ENCODE results near the gene CRHR1. TPM values are rescaled to one million over a fixed set of nuclear protein-coding genes. Genes with fewer than 3 reads are reported as not detected.

CRHR1 gene
- total RNA-seq, 1 experiment from 2014 or later: 0.15 TPM

DNA sequence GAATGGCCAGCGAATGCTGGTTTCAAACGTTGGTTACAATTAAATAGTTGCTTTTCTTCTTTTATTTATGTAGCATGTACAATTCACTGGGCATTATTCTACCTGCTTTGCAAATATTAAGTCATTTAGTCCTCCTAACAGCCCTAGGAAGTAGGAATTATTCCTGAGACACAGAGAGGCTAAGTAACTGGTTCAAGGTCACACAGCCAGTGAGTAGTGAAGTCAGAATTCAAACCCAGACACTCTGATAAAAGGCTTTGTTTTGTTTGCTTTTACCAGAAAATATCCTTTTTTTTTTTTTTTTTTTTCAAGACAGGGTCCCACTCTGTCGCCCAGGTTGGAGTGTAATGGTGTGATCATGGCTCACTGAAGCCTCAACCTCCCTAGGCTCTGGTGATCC, 2.2 kb downstream of the CRHR1 start:
- DNase-seq (ENCODE audit: low read depth, low spot score) (no peak), ATAC-seq (no peak)
- POLR2A ChIA-PET: no interaction called here
- Histone ChIP-seq H3K27me3 (ENCODE audit: control insufficient read depth, insufficient read depth, low read length) (no peaks in the 10 kb centered on the region; the same call in 1 of the 2 replicates), H3K36me3 (ENCODE audit: control insufficient read depth, insufficient read depth, low read length) (no peaks in the 10 kb centered on the region), H3K4me3 (ENCODE audit: low read depth in 2 of 2, low read length in 2 of 2) (no peak overlapping the region), H3K4me1 (ENCODE audit: control insufficient read depth, insufficient read depth, low read length) (no peaks in the 10 kb centered on the region), H3K9me3 (ENCODE audit: control insufficient read depth, insufficient read depth, low read depth, low read length) (no peaks in the 10 kb centered on the region), H3K27ac (ENCODE audit: low read length) (no peak overlapping the region)
- CTCF ChIA-PET: no interaction called here
- intact Hi-C loops (cut with micrococcal nuclease; ENCODE audit: unreplicated experiment): no loop called here
- TF ChIP-seq, protein P1, sequence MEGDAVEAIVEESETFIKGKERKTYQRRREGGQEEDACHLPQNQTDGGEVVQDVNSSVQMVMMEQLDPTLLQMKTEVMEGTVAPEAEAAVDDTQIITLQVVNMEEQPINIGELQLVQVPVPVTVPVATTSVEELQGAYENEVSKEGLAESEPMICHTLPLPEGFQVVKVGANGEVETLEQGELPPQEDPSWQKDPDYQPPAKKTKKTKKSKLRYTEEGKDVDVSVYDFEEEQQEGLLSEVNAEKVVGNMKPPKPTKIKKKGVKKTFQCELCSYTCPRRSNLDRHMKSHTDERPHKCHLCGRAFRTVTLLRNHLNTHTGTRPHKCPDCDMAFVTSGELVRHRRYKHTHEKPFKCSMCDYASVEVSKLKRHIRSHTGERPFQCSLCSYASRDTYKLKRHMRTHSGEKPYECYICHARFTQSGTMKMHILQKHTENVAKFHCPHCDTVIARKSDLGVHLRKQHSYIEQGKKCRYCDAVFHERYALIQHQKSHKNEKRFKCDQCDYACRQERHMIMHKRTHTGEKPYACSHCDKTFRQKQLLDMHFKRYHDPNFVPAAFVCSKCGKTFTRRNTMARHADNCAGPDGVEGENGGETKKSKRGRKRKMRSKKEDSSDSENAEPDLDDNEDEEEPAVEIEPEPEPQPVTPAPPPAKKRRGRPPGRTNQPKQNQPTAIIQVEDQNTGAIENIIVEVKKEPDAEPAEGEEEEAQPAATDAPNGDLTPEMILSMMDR (IDR thresholded peaks at IDR 0.05): no peak
- TF ChIP-seq TCF7L2 (IDR thresholded peaks at IDR 0.05; ENCODE audit: low read depth, low read length): no peak
- TF ChIP-seq, protein P2, sequence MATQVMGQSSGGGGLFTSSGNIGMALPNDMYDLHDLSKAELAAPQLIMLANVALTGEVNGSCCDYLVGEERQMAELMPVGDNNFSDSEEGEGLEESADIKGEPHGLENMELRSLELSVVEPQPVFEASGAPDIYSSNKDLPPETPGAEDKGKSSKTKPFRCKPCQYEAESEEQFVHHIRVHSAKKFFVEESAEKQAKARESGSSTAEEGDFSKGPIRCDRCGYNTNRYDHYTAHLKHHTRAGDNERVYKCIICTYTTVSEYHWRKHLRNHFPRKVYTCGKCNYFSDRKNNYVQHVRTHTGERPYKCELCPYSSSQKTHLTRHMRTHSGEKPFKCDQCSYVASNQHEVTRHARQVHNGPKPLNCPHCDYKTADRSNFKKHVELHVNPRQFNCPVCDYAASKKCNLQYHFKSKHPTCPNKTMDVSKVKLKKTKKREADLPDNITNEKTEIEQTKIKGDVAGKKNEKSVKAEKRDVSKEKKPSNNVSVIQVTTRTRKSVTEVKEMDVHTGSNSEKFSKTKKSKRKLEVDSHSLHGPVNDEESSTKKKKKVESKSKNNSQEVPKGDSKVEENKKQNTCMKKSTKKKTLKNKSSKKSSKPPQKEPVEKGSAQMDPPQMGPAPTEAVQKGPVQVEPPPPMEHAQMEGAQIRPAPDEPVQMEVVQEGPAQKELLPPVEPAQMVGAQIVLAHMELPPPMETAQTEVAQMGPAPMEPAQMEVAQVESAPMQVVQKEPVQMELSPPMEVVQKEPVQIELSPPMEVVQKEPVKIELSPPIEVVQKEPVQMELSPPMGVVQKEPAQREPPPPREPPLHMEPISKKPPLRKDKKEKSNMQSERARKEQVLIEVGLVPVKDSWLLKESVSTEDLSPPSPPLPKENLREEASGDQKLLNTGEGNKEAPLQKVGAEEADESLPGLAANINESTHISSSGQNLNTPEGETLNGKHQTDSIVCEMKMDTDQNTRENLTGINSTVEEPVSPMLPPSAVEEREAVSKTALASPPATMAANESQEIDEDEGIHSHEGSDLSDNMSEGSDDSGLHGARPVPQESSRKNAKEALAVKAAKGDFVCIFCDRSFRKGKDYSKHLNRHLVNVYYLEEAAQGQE (IDR thresholded peaks at IDR 0.05; ENCODE audit: insufficient read depth in 1 of 2, low read depth in 2 of 2, low read length in 1 of 2): no peak
- no peak for TF ChIP-seq POLR2AphosphoS5 (IDR thresholded peaks at IDR 0.05; ENCODE audit: low read depth, low read length)
- BruUV-seq (replicated peaks): no TSS peak
- in situ Hi-C loops (cut with HindIII; ENCODE audit: low pct_unique_long_range_greater_than_20kb, low sequenced_read_pairs): no loop called here

DNA sequence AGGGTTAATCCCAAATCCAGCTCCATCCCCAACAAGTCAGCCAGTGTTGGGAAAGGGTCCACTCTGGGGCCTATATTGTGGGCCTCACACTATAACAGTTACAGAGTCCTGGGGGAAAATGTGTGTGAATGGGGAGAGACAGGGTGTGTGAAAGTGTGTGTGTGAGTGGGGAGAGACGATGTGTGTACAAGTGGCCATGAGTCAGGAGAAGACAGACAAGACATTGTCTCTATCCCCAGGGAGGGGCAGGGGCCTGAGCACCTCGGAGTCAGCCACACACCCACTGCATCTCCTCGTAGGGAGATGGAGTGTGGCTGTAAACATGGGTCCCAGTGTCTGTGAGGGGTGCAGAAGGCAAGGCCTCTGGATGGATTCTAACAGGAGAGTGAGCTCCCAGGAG, 2.9 kb downstream of the CRHR1 start:
- Histone ChIP-seq H3K4me3 (ENCODE audit: low read depth in 2 of 2, low read length in 2 of 2) (no peak overlapping the region), H3K9me3 (ENCODE audit: control insufficient read depth, insufficient read depth, low read depth, low read length) (no peaks in the 10 kb centered on the region), H3K36me3 (ENCODE audit: control insufficient read depth, insufficient read depth, low read length) (no peaks in the 10 kb centered on the region), H3K4me1 (ENCODE audit: control insufficient read depth, insufficient read depth, low read length) (no peaks in the 10 kb centered on the region), H3K27ac (ENCODE audit: low read length) (no peak overlapping the region), H3K27me3 (ENCODE audit: control insufficient read depth, insufficient read depth, low read length) (no peaks in the 10 kb centered on the region; the same call in 1 of the 2 replicates)
- intact Hi-C loops (cut with micrococcal nuclease; ENCODE audit: unreplicated experiment) (no loop called here), in situ Hi-C loops (cut with HindIII; ENCODE audit: low pct_unique_long_range_greater_than_20kb, low sequenced_read_pairs) (no loop called here)
- ATAC-seq: no peak
- DNase-seq (ENCODE audit: low read depth, low spot score): no peak
- BruUV-seq (replicated peaks): no TSS peak
- CTCF ChIA-PET: interaction anchor here (0.6 kb wide), 1 partner anchor 10 kb away, joined by 10 read pairs; no protein-coding TSS in a partner anchor
- POLR2A ChIA-PET: interaction anchor here (0.6 kb wide), 1 partner anchor 94 kb away, joined by 3 read pairs; no protein-coding TSS in a partner anchor
- TF ChIP-seq SIN3A (IDR thresholded peaks at IDR 0.05; ENCODE audit: borderline replicate concordance, insufficient read depth, low read depth, low read length) (no peak), TCF7L2 (IDR thresholded peaks at IDR 0.05; ENCODE audit: low read depth, low read length) (no peak), POLR2AphosphoS5 (IDR thresholded peaks at IDR 0.05; ENCODE audit: low read depth, low read length) (no peak)
- TF ChIP-seq, protein P1 (IDR thresholded peaks at IDR 0.05): no peak
- TF ChIP-seq, protein P2 (IDR thresholded peaks at IDR 0.05; ENCODE audit: insufficient read depth in 1 of 2, low read depth in 2 of 2, low read length in 1 of 2): no peak

All from Panc1 (cell line).